HG03159 (cell line): ENCODE measurements around the gene FOXN3.
"Not testable (repeated sequence)": the region's sequence is repeated elsewhere in the genome, so short reads cannot be mapped to it uniquely, and the experiment has no call there.

Source experiments
- ATAC-seq: cut with Tn5 transposase; IDR thresholded peaks from one replicate; pipeline ENCODE4 v1.9.1; 2021; ENCODE audit warnings: mild to moderate bottlenecking, moderate library complexity; ENCODE audit not compliant: unreplicated experiment

Gene FOXN3

GRCh38 chr14:89212386-89213235 lies 204.4 kb downstream of the FOXN3 start:
- ATAC-seq = no peak

- no peak for ATAC-seq
Observed at GRCh38 chr14:89209558-89209957, 207.5 kb downstream of the FOXN3 start.

DNA sequence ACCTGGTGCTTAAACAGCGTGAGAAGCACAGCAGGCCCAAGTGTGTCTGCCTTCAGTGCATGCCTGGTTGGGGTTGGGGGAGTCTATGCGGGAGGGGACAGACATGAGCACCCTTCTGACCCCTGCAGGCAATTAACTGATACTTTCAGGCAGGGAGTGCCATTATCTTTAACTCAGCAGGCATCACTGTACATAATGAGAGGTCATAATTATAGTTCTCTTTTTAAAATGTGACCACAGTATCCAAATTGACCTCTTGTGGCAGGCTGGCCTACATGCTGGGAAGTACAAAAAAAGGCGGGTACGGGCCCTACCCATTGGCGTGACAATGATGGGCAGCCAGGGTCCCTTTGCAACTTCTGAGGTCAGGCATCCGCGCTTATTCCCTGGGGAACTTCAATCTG lies 209.1 kb downstream of the FOXN3 start:
- ATAC-seq = no peak

DNA sequence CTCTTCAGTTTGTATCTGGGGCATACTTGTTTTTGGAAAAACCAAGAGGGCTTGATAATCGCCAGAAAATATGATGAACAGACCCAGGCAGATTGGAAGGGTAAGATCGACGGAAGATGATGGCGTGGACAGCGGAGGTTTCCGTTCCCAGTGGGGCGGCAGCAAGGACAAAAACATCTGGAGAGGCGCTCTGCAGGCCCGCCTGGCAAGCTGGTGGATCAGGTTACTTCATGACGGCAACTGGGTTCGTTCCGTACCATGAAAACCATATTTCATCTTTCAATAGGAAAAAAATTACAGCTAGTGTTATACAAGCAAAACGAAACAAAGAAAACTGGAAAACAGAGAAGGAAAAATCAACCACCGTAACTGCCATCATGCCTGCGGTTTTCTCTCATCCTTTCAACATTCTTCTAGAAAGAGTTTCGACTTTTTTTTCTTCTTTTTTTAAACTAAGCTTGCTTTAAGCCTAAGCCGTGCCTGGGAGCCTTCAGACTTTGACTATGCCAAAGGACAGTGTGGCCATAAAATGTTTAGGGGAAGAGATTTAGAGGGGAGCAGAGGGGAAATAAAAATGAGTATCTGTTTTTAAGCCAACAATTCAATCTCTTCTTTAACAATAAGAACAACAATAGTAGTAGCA lies 210.5 kb downstream of the FOXN3 start:
- no peak for ATAC-seq

DNA sequence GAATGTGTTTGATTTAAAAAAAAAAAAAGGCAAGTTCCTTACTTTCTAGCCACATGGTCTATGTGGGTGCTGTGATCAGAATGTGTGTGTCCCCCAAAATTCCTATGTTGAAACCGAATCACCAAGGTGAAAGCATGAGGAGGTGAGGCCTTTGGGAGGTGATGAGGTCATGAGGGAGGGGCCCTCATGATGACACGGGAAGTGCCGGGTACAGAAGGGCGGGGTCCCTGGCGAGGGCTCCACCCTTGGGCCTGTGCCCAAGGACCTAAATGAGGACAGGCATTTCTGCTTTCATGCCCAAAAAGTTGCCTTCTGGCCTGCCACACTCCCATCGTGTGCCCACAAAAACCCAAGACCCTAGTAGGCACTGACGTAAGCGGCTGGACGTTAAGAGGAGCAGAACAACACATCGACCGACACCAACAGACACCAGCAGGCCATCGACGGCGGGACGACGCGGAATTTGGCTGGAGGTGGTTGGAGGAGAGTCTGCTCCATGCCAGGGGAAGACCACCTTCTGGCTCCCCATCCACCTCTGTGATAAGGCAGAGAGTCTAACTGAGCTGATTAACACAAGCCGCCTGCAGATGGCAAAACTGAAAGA lies 211.8 kb downstream of the FOXN3 start:
- no peak for ATAC-seq

DNA sequence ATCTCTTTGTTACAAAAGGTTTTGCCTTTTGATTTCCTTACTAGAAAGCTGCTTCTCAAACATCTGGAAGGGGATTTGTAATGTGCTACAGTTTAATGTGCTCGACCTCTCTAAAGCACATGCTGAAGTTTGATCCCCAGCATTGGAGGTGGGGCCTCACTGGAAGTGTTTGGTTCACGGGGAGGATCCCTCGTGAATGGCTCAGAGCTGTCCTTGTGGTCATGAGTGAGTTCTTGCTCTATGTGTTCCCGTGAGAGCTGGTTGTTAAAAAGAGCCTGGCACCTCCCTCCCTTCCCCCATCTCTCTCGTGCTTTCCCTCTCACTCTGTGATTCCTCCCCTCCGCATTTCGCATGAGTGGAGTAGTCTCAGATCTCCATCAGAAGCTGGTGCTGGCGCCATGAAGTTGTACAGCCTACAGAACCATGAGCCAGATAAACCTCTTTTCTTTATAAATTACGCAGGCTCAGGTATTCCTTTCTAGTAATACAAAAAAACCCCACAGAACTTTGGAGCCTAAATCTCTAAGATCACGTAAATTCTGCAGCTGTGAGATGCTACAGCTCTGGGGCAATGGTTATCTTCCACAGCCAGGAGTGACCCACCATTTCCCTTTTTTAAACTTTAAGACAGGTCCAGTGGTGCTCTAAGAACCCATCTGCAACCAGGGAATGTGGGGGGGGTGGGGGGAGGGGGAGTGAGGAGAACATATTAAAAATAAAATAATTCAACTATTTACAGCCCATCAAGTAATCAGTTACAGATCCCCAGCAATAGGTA lies 214.4 kb downstream of the FOXN3 start:
- ATAC-seq = no peak

- ATAC-seq = no peak
Observed at GRCh38 chr14:89201645-89202044, 215.4 kb downstream of the FOXN3 start.

GRCh38 chr14:89199357-89199756 lies 217.7 kb downstream of the FOXN3 start:
- ATAC-seq = not testable (repeated sequence)

- ATAC-seq = no peak
Observed at GRCh38 chr14:89198544-89199329, 218.3 kb downstream of the FOXN3 start.

DNA sequence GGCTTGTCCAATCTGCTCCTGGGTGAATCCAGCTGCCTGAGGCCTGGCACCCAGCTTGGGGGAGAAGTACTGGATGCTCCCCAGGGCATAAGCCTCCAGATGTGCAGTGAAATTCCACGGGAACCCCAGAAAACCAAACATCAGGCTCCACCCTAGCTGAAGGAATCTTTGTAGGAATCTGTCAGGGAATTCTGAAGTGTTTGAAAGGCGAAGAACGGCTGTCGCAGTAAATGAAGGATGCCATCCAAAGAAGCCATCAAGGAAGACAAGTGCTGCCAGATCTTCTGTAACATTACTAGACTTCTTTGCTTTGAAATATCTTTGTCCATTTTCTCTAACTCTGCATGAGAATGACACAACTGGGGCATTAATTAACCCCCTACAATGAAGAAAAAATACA lies 219.4 kb downstream of the FOXN3 start:
- ATAC-seq = no peak

DNA sequence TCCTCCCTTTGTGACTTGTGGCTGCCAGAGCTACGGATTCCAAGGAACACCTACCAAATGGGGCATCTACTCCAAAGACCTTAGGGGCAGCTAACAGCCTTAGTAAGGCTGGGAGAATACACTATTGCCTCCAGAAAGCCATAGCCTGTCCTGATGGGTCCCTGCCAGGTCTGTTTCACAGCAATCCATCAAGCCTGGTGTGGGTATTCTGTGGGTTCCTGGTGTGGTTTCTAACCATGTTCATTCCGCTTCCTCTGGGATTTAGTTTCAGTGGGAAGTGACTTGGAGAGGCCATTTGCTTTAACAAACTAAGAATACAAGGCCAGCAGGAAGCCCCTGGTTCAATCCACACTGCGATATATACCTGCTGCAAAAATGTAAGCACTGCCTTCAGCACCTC lies 220.5 kb downstream of the FOXN3 start:
- no peak for ATAC-seq

DNA sequence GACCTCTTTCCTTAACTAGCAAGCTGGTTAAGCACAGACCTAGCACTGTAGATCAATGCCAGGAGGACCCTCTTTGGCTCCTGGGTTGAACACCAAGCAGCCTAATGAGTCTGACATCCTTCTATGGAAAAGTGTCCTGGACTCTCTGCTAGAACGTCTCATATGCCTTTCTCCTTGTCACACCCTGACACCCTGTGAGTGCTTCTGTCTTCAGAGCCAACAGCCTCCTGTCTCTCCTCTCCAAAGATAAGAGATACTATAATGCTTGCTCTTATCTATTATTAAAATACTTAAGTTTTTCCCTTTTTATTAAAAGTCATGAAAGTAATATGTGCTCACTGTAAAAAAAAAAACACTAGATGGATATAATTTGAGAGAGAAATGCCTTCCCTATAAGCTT lies 222.7 kb downstream of the FOXN3 start:
- ATAC-seq = no peak

DNA sequence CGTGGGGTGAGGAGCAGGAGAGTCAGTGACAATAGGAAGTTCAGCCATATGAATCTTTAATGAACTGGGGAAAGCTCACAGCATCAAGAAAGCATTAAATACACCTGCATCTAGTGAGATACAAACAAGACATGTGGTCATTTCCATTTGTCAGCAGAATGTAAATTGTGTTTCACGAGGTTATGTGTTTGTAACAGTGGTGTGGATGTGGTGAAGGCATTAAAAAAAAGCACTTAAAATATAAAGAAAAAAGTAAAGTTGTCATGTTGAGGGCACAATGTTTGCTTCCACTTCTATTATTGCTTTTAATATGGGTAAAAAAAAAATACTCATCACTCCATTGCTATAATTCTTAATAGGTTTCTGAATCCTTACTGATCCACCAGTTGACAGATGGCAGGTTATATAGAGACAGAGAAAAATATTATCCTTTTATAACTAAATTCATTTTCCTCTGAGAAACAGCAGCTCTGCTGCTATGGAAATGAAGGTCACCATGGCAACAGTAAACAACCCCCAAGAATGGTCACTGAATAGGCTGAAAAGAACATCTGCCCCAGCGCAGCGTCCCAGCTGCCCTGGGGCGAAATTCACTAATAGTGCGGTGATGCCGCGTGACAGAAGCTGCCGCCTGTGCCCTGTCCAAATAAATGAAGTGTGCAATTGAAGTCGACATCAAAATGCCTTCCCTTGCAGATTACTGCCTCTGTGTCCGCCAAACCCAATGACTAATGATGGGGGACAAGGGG lies 226.1 kb downstream of the FOXN3 start:
- ATAC-seq = no peak

DNA sequence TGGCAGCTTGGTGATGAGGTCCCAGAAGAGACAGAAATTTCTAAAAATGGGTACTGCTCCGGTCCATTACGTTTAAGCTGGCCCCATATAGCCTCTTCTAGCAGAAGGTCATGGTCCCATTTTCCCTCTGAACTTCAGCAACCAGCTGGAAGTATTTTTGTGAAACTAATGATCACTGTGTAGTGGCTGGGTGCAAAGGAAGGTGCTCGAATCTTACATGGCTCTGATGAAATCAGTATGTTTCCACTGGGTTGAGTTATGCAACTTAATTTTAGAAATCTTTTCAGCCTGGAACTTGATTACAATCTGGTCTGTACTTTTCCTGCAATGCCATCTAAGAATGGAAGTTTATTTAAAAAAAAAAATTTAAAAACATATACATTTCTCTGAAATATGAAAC lies 228.5 kb downstream of the FOXN3 start:
- no peak for ATAC-seq

- no peak for ATAC-seq
Observed at GRCh38 chr14:89187501-89187900, 229.5 kb downstream of the FOXN3 start.

- ATAC-seq = no peak
Observed at GRCh38 chr14:89186856-89187376, 230.1 kb downstream of the FOXN3 start.

DNA sequence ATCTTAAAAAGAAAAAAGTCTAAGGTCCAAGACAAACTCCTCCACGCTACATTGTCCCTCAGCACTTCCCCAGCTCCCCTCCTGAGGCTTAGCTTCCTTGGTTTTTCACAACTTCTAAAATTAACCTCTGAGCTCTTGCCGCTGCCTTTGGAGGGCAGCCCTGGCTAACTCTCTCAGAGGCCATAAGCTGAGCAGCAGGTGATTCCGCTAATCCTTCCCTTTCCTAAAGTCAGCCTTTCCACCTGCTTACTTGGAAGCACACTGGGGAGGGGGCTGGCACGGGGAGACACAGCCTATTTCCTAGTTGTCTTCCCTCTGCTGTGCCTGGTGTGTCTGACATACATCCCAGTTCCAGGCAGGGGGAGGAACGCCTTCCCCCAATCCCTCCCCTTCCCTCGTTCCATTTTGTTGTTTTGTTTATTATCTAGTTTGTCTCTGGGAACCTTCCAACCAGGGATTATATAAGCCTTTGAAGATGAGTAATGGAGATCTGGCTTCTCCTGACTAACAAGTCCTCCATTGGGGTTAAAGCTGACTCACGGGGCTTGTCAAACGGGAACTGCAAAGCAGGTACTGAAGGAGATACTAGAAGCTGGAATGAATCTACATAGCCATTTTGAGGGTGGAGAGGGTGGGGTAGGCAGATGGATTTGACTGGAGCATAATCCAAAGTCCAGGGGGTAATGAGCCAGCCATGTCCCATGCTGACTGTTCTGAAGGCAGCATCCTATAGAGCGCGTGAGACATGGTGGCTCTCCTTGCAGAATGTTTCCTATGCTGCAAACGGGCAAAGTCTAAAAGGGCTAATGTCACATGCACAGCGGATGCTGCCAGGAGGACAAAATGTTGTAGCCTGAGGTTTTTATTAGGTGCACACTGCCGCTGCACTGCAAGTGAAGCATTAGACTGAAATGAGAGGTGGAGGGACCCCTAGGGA lies 230.8 kb downstream of the FOXN3 start:
- no peak for ATAC-seq

- no peak for ATAC-seq
Observed at GRCh38 chr14:89184952-89185351, 232.1 kb downstream of the FOXN3 start.
